Measurements from ENCODE around the gene XRRA1. TPM values are rescaled to one million over a fixed set of nuclear protein-coding genes. Genes with fewer than 3 reads are reported as not detected.
A peak's percentile ranks its signal among the peaks of the same experiment; 100 is the strongest.
"Not testable (repeated sequence)": the region's sequence is repeated elsewhere in the genome, so short reads cannot be mapped to it uniquely, and the experiment has no call there.

XRRA1 gene
- total and polyA plus RNA-seq, 8 donors, result 2.4 to 22.5 (median 8.3) TPM

DNA sequence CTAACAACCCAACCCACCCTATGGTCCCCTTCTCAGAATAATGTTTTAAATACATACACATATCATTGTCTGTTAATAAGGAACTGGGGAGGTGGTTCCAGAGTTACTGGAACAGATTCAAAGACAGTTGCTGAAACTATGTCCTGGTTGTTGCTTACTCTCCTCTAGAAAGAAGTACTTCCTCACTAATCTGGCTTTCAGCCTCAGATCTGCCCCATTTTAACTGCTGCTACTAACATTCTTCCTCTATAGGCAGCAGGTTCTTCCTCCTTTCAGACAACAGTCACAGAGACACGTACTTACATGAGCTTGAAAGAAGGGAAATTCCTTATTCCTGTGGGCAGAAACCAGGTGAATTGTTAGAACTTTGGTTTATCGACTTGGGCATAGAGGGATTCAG, 31.7 kb upstream of the XRRA1 start:
- peaks cover 0 to 4% (median 0%) of the 10 kb centered on the region in 3 donors for H3K4me1 ChIP-seq
- H3K4me3 ChIP-seq, result no peak overlapping the region
- TF ChIP-seq, protein P1, sequence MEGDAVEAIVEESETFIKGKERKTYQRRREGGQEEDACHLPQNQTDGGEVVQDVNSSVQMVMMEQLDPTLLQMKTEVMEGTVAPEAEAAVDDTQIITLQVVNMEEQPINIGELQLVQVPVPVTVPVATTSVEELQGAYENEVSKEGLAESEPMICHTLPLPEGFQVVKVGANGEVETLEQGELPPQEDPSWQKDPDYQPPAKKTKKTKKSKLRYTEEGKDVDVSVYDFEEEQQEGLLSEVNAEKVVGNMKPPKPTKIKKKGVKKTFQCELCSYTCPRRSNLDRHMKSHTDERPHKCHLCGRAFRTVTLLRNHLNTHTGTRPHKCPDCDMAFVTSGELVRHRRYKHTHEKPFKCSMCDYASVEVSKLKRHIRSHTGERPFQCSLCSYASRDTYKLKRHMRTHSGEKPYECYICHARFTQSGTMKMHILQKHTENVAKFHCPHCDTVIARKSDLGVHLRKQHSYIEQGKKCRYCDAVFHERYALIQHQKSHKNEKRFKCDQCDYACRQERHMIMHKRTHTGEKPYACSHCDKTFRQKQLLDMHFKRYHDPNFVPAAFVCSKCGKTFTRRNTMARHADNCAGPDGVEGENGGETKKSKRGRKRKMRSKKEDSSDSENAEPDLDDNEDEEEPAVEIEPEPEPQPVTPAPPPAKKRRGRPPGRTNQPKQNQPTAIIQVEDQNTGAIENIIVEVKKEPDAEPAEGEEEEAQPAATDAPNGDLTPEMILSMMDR (IDR thresholded peaks at IDR 0.05), result no peak
- H3K9me3 ChIP-seq, result no peaks in the 10 kb centered on the region
- no peak for FAIRE-seq
- WGBS, 2 donors, result 98 to 99% methylated on average over 2 of the region's 2 CpGs
- no peaks in the 10 kb centered on the region for H3K27me3 ChIP-seq
- DNase-seq, result no peak
- no peak overlapping the region for H3K27ac ChIP-seq
- H3K36me3 ChIP-seq, result peaks cover 0 to 23% (median 0%) of the 10 kb centered on the region in 3 donors
- intact Hi-C loops (cut with DNase I), result no loop called here
- peak in 2 of 4 donors; percentile 40 to 54 for ATAC-seq

- Histone ChIP-seq H3K4me3 (no peak overlapping the region), H3K9me3 (no peaks in the 10 kb centered on the region), H3K4me1 (peaks cover 0 to 2% (median 0%) of the 10 kb centered on the region in 3 donors), H3K27ac (no peak overlapping the region), H3K27me3 (no peaks in the 10 kb centered on the region), H3K36me3 (peaks cover 0 to 37% (median 0%) of the 10 kb centered on the region in 3 donors)
- ATAC-seq (no peak), DNase-seq (no peak), FAIRE-seq (no peak)
- intact Hi-C loops (cut with DNase I), result no loop called here
- WGBS, 2 donors, result 95 to 100% methylated on average over 4 of the region's 4 CpGs
- TF ChIP-seq, protein P1 (IDR thresholded peaks at IDR 0.05), result no peak
These were observed 29.1 kb upstream of the XRRA1 start for GRCh38 chr11:74978041-74978440.

- intact Hi-C loops (cut with DNase I), result no loop called here
- TF ChIP-seq, protein P1 (IDR thresholded peaks at IDR 0.05), result no peak
- peaks cover 0 to 51% (median 7%) of the 10 kb centered on the region in 3 donors for H3K36me3 ChIP-seq
- no peak overlapping the region for H3K27ac ChIP-seq
- no peaks in the 10 kb centered on the region for H3K27me3 ChIP-seq
- 75 to 80% methylated on average over 6 of the region's 6 CpGs for WGBS, 2 donors
- no peak for ATAC-seq
- no peaks in the 10 kb centered on the region for H3K4me1 ChIP-seq
- H3K9me3 ChIP-seq, result no peaks in the 10 kb centered on the region
- no peak for FAIRE-seq
- no peak overlapping the region for H3K4me3 ChIP-seq
- DNase-seq, result no peak
These were observed 22.5 kb upstream of the XRRA1 start for GRCh38 chr11:74971424-74971823.

GRCh38 chr11:74970852-74971395, 22.0 kb upstream of the XRRA1 start:
- H3K27me3 ChIP-seq, result no peaks in the 10 kb centered on the region
- TF ChIP-seq, protein P1 (IDR thresholded peaks at IDR 0.05), result no peak
- no peak overlapping the region for H3K27ac ChIP-seq
- DNase-seq, result no peak
- no peaks in the 10 kb centered on the region for H3K4me1 ChIP-seq
- peaks cover 0 to 46% (median 7%) of the 10 kb centered on the region in 3 donors for H3K36me3 ChIP-seq
- no peak overlapping the region for H3K4me3 ChIP-seq
- intact Hi-C loops (cut with DNase I), result no loop called here
- no peaks in the 10 kb centered on the region for H3K9me3 ChIP-seq
- 81 to 82% methylated on average over 1 of the region's 1 CpG for WGBS, 2 donors
- ATAC-seq, result no peak
- no peak for FAIRE-seq

- 85 to 87% methylated on average over 5 of the region's 5 CpGs for WGBS, 2 donors
- peaks cover 0 to 22% (median 7%) of the 10 kb centered on the region in 3 donors for H3K36me3 ChIP-seq
- TF ChIP-seq, protein P1 (IDR thresholded peaks at IDR 0.05), result no peak
- H3K27ac ChIP-seq, result no peak overlapping the region
- no peak for ATAC-seq
- no peaks in the 10 kb centered on the region for H3K27me3 ChIP-seq
- H3K4me3 ChIP-seq, result no peak overlapping the region
- no peak for FAIRE-seq
- intact Hi-C loops (cut with DNase I), result no loop called here
- peaks cover 8 to 25% (median 22%) of the 10 kb centered on the region in 3 donors for H3K4me1 ChIP-seq
- no peaks in the 10 kb centered on the region for H3K9me3 ChIP-seq
- DNase-seq, result no peak
These were observed 17.8 kb upstream of the XRRA1 start for GRCh38 chr11:74966651-74967050.

GRCh38 chr11:74960128-74960527, 11.2 kb upstream of the XRRA1 start:
- 91 to 93% methylated on average over 6 of the region's 6 CpGs for WGBS, 2 donors
- FAIRE-seq; DNase-seq; H3K27ac ChIP-seq; H3K36me3 ChIP-seq; H3K27me3 ChIP-seq; H3K4me3 ChIP-seq; H3K9me3 ChIP-seq; intact Hi-C loops (cut with DNase I); ATAC-seq: not testable (repeated sequence)
- peaks cover 8 to 46% (median 40%) of the 10 kb centered on the region in 3 donors for H3K4me1 ChIP-seq
